ENCODE measurements around the gene SLC38A6.
A peak's percentile ranks its signal among the peaks of the same experiment; 100 is the strongest.

Gene SLC38A6

DNA sequence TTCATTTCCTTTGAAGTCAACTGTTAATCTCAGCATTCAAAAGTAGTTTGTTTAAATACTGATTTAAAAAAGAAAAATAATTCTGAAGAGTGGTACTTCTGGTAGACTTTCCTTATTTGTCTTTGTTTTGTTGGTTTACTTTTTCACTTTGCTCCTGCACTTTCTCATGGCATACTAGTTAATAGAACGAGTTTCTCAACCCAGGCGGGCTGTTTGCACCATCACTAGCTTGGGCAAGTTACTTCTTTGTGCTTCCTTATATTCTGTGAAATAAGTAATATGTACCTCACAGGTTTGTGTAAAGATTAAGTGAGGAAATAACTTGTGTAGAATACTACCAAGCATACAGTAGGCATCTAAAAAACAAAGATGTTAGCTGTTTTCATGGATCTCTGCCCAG is 45.5 kb downstream of the SLC38A6 start:
- DNase-seq (ENCODE audit: low read depth), result no peak
- no peak for TF ChIP-seq CTCF (IDR thresholded peaks at IDR 0.05; ENCODE audit: insufficient read depth, low read depth, low read length, missing control alignments)
- no peak overlapping the region for H3K4me3 ChIP-seq (ENCODE audit: low read depth, low read length)

- no peak overlapping the region for H3K4me3 ChIP-seq (ENCODE audit: low read depth, low read length)
- no peak for TF ChIP-seq CTCF (IDR thresholded peaks at IDR 0.05; ENCODE audit: insufficient read depth, low read depth, low read length, missing control alignments)
- no peak for DNase-seq (ENCODE audit: low read depth)
These were observed 50.0 kb downstream of the SLC38A6 start for GRCh38 chr14:61031026-61031425.

DNA sequence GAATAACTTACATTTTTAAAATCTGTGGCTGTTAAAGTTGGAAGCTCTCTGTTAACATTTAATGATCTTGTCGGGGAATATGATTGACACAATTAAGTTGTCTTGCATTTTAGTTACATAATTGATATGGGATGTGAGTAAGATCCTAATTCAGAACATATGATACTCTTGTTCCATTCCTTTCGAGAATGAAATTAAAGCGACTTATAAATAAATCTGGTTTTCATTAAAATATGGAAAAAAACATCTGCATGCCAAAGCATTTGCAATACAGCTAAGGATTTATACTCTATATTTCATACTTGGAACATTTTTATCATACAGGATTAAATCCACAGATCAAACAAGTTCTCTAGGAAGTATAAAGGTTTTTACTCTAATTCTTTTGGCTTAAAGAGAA is 52.0 kb downstream of the SLC38A6 start:
- H3K4me3 ChIP-seq (ENCODE audit: low read depth, low read length), result no peak overlapping the region
- DNase-seq (ENCODE audit: low read depth), result no peak
- TF ChIP-seq CTCF (IDR thresholded peaks at IDR 0.05; ENCODE audit: insufficient read depth, low read depth, low read length, missing control alignments), result no peak

DNA sequence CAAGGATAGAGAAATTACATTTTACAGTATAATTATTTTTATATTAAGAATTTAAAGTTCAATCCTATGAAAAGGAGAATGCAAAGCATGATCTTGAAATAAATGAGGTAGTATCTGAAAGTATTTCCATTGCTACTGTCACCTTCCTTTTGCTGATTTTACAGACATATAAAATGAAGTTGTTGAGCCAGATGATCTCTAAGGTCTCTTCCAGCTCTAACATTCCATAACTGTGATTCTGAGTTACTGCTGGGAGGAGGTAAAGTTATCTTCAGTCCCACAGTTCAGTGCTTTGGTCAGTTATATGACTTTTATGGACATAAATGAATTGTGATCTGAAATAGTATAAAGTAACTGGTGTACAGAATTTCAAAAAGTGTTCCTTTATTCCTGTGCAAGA is 52.8 kb downstream of the SLC38A6 start:
- TF ChIP-seq CTCF (IDR thresholded peaks at IDR 0.05; ENCODE audit: insufficient read depth, low read depth, low read length, missing control alignments), result no peak
- no peak for DNase-seq (ENCODE audit: low read depth)
- no peak overlapping the region for H3K4me3 ChIP-seq (ENCODE audit: low read depth, low read length)

DNA sequence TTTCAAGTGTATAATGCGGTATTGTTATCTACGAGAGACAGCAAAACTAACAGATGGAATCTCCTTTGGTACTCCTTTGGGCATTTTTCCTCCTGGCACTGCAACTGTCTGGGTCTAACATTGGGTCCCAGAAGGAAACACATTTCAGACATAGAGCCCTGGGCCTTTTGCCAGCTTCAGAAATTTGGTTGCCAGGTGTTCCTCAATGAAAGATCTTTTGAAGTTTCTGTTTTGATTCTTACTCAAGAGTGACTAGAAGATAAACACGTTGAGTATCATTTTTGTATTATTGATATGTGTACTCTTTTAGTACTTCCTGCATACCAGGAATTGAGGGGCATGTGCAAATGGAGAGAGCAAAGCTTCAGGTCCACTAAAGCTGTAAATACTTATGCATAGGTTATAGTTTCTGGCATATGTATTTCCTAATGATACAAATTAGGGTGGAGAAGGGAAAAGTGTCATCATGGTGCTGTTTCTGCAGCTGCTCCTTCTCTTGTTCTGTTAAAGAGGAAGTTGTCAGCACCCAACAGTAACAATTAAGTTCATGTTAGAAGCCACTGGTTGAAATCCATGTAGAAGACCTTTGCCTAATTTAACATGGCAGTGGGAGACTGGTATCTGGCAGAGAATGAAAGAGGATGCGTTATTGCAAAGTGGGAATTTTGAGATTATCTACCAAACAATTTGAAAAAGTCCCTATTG is 53.5 kb downstream of the SLC38A6 start:
- TF ChIP-seq CTCF (IDR thresholded peaks at IDR 0.05; ENCODE audit: insufficient read depth, low read depth, low read length, missing control alignments), result no peak
- DNase-seq (ENCODE audit: low read depth), result peak; percentile 65
- no peak overlapping the region for H3K4me3 ChIP-seq (ENCODE audit: low read depth, low read length)

GRCh38 chr14:61037215-61037614 is 56.2 kb downstream of the SLC38A6 start:
- DNase-seq (ENCODE audit: low read depth), result no peak
- H3K4me3 ChIP-seq (ENCODE audit: low read depth, low read length), result no peak overlapping the region
- no peak for TF ChIP-seq CTCF (IDR thresholded peaks at IDR 0.05; ENCODE audit: insufficient read depth, low read depth, low read length, missing control alignments)

DNA sequence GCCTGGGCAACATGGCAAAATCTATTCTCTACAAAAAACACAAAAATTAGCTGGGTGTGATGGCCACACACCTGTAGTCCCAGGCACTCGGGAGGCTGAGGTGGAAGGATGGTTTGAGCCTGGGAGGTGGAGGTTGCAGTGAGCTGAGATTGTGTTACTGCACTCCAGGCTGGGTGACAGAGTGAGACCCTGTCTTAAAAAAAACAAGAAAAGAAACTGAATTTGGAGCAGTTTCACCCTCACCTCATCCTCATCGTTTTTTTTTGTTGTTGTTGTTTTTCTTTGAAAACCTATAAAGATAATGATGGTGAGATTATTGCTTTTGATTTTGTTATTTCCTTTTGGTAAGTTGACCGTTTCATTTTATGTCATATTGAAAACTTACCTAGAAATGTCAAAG is 60.7 kb downstream of the SLC38A6 start:
- no peak for TF ChIP-seq CTCF (IDR thresholded peaks at IDR 0.05; ENCODE audit: insufficient read depth, low read depth, low read length, missing control alignments)
- no peak overlapping the region for H3K4me3 ChIP-seq (ENCODE audit: low read depth, low read length)
- DNase-seq (ENCODE audit: low read depth), result peak; percentile 25

All from GM12865 (cell line).